ENCODE results near the gene ACACA.

- TF ChIP-seq, protein P1, sequence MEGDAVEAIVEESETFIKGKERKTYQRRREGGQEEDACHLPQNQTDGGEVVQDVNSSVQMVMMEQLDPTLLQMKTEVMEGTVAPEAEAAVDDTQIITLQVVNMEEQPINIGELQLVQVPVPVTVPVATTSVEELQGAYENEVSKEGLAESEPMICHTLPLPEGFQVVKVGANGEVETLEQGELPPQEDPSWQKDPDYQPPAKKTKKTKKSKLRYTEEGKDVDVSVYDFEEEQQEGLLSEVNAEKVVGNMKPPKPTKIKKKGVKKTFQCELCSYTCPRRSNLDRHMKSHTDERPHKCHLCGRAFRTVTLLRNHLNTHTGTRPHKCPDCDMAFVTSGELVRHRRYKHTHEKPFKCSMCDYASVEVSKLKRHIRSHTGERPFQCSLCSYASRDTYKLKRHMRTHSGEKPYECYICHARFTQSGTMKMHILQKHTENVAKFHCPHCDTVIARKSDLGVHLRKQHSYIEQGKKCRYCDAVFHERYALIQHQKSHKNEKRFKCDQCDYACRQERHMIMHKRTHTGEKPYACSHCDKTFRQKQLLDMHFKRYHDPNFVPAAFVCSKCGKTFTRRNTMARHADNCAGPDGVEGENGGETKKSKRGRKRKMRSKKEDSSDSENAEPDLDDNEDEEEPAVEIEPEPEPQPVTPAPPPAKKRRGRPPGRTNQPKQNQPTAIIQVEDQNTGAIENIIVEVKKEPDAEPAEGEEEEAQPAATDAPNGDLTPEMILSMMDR (IDR thresholded peaks at IDR 0.05), result no peak
- no peak for TF ChIP-seq EZH2 (IDR thresholded peaks at IDR 0.05; ENCODE audit: borderline replicate concordance, insufficient read depth, low read depth, low read length, poor library complexity, severe bottlenecking)
Measured at GRCh38 chr17:37358098-37358829, 48.4 kb downstream of the ACACA start.

Data from B cell (primary cell).